GM19324 (cell line): ENCODE measurements around the gene PEF1.

Experiments used
- ATAC-seq: cut with Tn5 transposase; IDR thresholded peaks from one replicate; pipeline ENCODE4 v1.9.1; 2021; ENCODE audit warnings: mild to moderate bottlenecking, moderate library complexity; ENCODE audit not compliant: unreplicated experiment, low FRiP score

PEF1 gene

DNA sequence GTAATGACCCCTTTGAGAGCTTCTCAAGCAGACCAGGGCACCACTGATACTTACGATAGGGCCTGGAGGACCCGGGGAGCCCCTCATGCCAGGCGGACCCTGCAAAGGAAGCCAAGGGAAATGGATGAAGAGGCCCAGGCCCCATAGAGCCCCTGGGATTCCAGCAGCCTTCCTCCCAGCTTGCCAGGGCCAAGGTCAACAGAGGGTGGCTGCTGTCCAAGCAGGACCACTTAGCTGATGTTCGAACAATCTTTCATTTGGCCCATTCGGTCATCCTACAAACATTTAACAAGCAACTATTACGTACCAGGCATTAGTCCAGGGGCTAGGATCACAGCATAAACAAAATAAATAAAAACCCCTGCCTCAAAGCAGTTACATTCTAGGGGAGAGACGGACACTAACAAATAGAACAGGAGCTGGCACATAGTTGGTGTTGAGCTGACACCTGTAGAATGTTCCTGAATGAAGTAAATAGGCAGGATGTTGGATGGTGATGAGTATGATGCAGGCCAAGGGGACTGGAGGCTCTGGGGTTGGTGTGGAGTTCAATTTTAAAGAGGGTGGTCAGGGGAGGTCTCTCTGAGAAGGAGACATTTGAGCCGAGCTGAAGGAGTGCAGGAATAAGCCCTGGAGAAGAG is 27.0 kb upstream of the PEF1 start:
- no peak for ATAC-seq

GRCh38 chr1:31671147-31671546 is 26.5 kb upstream of the PEF1 start:
- ATAC-seq = no peak

- no peak for ATAC-seq
Observed at GRCh38 chr1:31670593-31670964, 25.9 kb upstream of the PEF1 start.

GRCh38 chr1:31669786-31670592 is 25.3 kb upstream of the PEF1 start:
- ATAC-seq = no peak

DNA sequence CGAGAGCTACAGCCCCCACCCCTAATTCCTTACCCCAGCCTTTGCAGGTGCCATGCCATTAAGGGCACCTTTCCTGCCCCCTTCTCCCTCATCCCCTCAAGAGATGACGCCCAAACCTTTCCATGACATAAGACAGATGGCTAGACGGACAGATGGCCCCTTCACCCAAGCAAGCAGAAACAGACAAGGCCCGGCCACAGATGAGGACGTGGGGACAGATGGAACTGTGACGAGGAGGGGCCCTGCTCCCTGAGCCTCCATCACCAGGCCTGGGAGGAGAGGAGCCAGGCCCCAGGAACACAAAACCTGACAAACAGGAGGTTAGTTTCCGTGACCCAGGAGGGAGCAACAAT is 24.7 kb upstream of the PEF1 start:
- ATAC-seq = no peak

GRCh38 chr1:31668303-31668883 is 23.7 kb upstream of the PEF1 start:
- ATAC-seq = no peak

GRCh38 chr1:31667065-31667785 is 22.5 kb upstream of the PEF1 start:
- no peak for ATAC-seq

DNA sequence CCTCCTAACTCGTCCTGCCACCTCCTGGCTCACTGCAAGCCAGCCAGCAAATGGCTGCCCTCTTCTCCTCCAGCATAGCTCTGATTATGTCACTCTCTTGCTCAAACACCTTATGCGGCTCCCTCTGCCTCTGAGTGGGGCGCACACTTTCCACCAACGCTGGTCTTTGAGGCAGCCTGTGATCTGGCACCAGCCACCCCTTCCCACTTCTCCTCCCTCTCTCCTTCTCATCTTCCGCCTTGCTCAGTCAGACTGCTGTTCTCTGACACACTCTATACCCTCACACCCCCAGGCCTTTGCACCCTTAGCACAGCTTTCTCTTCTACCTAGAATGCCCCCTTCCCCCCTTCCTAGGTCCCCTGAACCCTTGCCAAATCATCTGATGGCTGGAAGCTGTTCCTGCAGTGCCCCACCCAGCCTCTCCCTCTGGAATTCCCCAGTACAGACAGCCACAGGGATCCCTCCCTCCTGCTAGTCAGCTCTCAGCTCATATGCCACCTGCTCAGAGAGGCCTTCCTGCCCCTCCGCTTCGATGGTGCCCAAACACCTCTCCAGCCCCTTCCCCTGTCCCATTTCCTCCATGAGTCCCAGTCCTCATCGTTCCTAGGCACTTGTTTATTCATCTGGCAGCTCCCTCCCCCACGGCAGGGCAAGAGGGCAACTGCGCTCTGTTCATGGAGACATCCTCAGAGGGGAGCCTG is 21.7 kb upstream of the PEF1 start:
- no peak for ATAC-seq

DNA sequence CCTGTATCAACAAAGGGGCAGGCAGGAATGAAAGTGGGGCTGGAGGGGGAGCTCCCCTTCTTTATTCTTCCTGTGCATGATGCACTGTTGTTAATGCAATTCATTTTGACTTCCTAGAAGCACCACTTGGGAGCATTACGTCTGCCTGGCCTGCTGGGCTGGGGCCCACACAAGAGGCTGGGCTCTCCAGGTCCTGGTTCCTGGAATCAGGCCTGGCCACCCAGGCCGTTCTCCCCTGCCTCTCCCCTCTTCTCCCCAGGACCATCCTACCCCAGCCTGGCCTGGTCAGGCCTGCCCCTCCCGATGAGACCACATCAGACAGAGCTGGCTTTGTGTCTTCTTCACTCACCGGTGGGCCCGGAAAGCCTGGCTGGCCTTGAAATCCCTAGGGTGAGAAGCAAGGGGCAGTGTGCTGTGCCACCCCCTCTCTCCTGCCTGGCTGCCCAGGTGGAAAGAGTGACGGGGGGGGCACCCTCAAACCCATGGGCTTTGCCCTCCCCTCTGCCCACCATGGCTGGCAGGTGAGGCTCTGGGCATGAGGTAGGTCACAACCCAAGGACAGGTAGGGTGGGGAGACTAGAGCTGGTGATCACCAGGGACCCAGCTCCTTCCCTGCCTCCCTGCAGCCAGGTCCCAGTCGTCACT is 20.7 kb upstream of the PEF1 start:
- ATAC-seq = no peak

DNA sequence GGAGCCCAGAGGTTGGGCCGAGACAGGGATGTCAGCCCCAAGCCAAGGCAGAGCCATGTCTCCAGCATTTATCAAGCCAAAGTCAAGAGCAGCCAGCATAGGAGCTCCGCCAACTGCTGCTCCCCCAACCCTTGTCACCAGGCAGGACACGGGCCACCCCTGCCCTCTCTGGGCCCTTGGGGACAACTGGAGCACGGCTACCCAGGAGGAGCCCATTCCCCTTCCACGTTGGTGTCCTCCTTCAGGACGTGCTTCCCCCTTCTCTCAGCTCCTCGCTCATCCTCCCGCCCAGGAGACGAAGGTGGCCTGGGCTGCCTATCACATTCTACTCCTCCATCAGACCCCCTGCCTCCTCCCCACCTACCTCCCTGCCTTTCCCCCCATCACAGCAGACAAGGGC is 19.9 kb upstream of the PEF1 start:
- no peak for ATAC-seq

DNA sequence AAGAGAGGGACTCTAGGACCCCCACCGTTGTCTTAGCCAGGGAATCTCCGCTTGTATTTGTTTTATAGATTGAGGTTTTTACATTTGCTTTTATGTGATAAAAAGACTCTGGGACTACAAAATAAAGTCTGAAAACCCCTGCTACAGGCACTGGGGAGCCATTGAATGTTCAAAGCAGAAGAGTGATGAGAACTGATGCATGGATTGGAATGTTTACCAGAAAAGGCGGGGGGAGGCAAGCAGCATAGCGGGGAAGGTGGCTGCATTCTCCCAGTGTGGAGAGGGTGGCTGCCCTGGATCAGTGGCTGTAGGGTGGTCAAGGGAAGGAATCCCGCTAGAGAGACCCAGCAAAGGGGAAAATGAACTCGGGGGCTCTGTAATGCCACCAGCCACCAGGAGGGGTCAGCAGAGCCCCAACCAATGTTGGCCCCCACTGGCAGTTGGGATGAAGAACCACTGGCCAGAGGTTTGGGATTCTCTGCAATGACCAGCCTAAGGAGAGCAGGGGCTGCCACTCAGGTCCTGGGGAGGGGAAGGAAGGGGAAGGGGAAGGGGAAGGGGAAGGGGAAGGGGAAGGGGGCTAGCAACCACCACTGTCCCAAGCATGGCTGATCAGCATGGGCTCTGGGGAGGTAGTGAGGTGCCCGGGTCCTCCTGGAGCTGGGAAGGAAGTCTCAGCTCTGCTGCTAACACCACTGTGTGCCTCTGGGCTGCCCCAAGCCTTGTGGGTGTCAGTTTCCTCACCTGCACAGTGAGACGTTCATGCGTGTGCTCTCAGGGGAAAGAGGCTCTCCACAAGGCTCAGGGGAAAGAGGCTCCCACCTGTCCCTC is 19.2 kb upstream of the PEF1 start:
- ATAC-seq = no peak

- ATAC-seq = no peak
Observed at GRCh38 chr1:31662463-31662862, 17.8 kb upstream of the PEF1 start.

DNA sequence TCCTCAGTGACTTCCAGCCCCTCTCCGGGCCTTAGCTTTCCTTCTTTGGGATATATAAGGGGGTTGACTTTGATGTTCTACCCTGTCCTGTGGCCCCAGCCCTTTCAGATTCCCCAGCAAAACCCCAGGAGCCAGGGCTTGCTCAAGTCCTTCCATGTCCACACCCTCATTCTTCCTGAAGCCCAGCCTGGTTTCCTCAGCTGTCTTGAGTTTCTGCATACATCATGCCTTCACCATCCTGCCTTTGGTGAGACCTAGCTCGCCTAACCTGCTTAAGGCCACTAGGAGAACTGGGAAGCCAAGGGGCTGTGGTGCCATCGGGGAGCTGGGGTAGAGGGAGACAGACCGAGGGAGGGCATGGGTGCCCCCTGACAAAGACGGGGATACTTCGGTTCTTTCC is 17.2 kb upstream of the PEF1 start:
- ATAC-seq = no peak

GRCh38 chr1:31660871-31661455 is 16.3 kb upstream of the PEF1 start:
- no peak for ATAC-seq

DNA sequence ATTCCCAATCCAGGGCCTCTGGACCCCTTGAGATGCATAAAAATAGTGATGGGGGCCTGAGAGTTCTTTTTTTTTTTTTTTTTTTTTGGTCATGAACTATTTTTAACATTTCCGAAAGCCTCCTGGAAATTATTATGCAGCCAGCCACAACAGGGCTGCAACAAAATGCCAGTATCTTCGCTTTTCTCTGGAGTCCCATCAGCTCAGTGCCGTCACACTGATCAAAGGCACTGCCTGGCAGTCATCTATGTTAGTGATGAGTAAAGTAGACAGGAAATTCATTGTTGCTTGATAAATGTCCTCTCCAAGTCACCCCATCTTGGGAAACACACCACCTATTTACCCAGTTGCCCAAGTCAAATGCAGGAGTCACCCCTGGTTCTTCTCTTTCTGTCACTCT is 15.2 kb upstream of the PEF1 start:
- no peak for ATAC-seq

DNA sequence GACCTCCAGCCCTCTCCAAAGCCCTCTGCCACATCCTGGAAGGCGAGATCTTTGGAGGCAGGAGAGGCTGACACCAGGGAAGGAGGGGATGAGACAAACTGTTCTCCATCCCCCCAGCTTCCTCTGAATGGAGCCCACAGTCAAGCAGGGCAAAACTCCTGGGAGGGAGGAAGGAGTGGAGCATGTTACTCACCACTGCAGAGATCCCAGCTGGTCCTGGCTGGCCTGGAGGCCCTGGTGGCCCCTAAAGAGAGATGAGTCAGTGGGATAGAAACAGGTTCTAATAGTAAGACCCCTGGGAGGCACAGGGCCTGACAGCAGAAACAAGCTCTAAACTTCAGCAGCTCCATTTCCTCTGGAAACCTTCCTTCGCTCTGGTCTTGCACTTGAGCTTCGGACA is 14.0 kb upstream of the PEF1 start:
- no peak for ATAC-seq

DNA sequence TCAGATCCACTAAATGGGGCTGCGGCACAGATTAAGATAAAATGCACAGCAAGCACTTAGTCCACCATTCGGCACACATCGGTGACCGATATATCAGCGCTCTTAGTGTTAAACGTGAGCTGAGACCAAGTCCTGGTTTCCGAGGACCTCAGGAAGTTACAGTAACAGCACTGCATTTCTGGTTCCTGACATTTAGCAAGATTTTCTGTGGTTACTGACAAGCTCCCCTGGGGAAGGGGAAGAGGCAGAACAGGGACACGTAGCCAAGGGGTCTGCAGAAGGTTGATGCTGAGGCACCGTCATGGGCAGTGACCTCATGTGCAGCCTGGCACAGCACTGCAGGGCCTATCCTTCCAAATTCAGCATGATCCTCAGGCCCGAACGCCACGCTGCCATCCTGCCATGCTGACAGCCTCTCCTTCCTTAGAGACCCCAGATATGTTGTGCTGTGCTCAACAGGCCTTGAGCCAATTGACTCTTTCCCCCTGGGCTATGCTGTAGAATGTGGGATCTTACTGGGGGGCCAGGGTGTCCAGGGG is 13.4 kb upstream of the PEF1 start:
- no peak for ATAC-seq

DNA sequence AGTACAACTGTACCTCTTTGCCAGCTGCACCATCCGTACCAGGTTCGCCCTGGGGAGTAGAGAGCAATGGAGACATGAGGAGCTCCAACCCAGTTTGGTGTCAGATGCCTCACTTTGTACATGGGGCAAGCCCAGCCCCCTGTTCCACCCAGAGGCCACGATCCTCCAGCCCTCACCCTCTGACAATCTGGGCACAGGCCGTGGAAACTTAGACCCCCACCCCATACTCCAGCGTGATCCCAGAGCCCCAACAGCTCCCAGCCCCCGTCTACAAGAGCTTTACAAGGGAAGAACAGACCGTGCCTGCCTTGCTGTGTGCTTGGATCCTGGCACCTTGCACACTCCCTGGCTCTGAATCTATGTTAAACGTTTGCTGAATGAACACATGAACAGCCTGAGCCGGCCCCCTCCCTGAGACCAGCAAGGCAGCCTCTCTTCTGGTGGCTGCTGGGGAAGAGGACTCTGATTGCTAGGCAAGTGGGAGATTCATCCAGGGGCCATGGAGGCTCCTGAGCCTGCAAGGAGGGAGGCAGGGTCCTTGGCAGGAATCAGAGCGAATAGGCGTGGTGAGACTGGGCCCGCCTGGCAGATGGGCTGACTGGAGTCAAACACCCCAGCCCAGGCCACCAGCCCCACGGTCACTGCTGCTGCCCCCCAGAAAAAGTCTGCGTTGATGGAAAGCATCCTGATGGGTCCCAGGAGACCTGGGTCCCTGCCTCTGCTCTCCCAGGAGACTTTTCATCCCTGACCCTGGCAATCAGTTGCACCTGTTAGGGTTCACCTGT is 12.5 kb upstream of the PEF1 start:
- no peak for ATAC-seq
